GM06990 (cell line): ENCODE measurements around the gene ARTN.

ENCODE experiments used
- DNase-seq: peaks from one replicate; pipeline ENCODE4 v3.0.0-alpha.2; 2011; ENCODE audit not compliant: insufficient read length; ENCODE audit errors: extremely low read depth
- H3K27me3 ChIP-seq: replicated peaks from 2 replicates; pipeline ENCODE4 v1.6.0; 2011; ENCODE audit warnings: low read length; ENCODE audit not compliant: control insufficient read depth, insufficient read depth
- H3K36me3 ChIP-seq: 2 replicates; pipeline ENCODE4 v1.5.1; 2011; ENCODE audit warnings: low read length; ENCODE audit not compliant: control insufficient read depth, insufficient read depth
- H3K4me3 ChIP-seq: replicated peaks from 2 replicates; pipeline ENCODE4 v1.5.1; 2011; ENCODE audit warnings: low read depth, mild to moderate bottlenecking, control low read depth, low read length
- CTCF ChIP-seq: IDR thresholded peaks from 2 replicates; pipeline ENCODE4 v1.5.1; 2011; ENCODE audit warnings: low read length, control low read depth, mild to moderate bottlenecking, inconsistent platforms; ENCODE audit not compliant: insufficient read depth, poor library complexity, severe bottlenecking

ARTN gene

GRCh38 chr1:43898981-43899380 is 34.6 kb upstream of the ARTN start:
- no peak for TF ChIP-seq CTCF
- H3K27me3 ChIP-seq: no peaks in the 10 kb centered on the region
- DNase-seq: no peak
- H3K36me3 ChIP-seq: peaks cover 14% of the 10 kb centered on the region
- no peak overlapping the region for H3K4me3 ChIP-seq

- no peak for TF ChIP-seq CTCF
- H3K27me3 ChIP-seq: no peaks in the 10 kb centered on the region
- H3K4me3 ChIP-seq: no peak overlapping the region
- peaks cover 10% of the 10 kb centered on the region for H3K36me3 ChIP-seq
- no peak for DNase-seq
Measured at GRCh38 chr1:43900386-43900785, 33.2 kb upstream of the ARTN start.

GRCh38 chr1:43901196-43901961 is 32.2 kb upstream of the ARTN start:
- Histone ChIP-seq H3K36me3 (peaks cover 10% of the 10 kb centered on the region), H3K27me3 (no peaks in the 10 kb centered on the region), H3K4me3 (no peak overlapping the region)
- DNase-seq: no peak
- TF ChIP-seq CTCF: no peak

- H3K4me3 ChIP-seq: no peak overlapping the region
- DNase-seq: no peak
- H3K36me3 ChIP-seq: peaks cover 10% of the 10 kb centered on the region
- TF ChIP-seq CTCF: no peak
- H3K27me3 ChIP-seq: no peaks in the 10 kb centered on the region
Measured at GRCh38 chr1:43902058-43902831, 31.4 kb upstream of the ARTN start.

- no peak for DNase-seq
Measured at GRCh38 chr1:43904660-43905551, 28.7 kb upstream of the ARTN start.

More at GRCh38 chr1:43904660-43905551, 28.7 kb upstream of the ARTN start:
- no peak for TF ChIP-seq CTCF
- Histone ChIP-seq H3K27me3 (no peaks in the 10 kb centered on the region), H3K4me3 (no peak overlapping the region), H3K36me3 (no peaks in the 10 kb centered on the region; the same call in 1 of the 2 replicates)
